ENCODE data around the gene ZNF529.
"Not testable (repeated sequence)": the region's sequence is repeated elsewhere in the genome, so short reads cannot be mapped to it uniquely, and the experiment has no call there.

The ZNF529 gene

GRCh38 chr19:36573020-36573894, at the start of gene ZNF529:
Gene ZNF529 (minus strand): TSS chr19:36573292. CDS start chr19:36572346, 946 bp downstream.
- DNase-seq (ENCODE audit: low spot score): peak; percentile 92

- no peak for DNase-seq (ENCODE audit: low spot score)
Observed at GRCh38 chr19:36605877-36606478, 32.9 kb upstream of the ZNF529 start.

- DNase-seq (ENCODE audit: low spot score): peak; percentile 78
Observed at GRCh38 chr19:36605101-36605876, 32.2 kb upstream of the ZNF529 start, which contains the start of gene ZNF382. Gene ZNF382 (plus strand): TSS chr19:36605313. CDS start chr19:36609915, 4,602 bp downstream.

- DNase-seq (ENCODE audit: low spot score): peak; percentile 77
Observed at GRCh38 chr19:36604656-36605100, 31.6 kb upstream of the ZNF529 start.

- not testable (repeated sequence) for DNase-seq (ENCODE audit: low spot score)
Observed at GRCh38 chr19:36602681-36603080, 29.6 kb upstream of the ZNF529 start.

- no peak for DNase-seq (ENCODE audit: low spot score)
Observed at GRCh38 chr19:36579255-36579654, 6.2 kb upstream of the ZNF529 start.

GRCh38 chr19:36577271-36577996, 4.3 kb upstream of the ZNF529 start:
- peak; percentile 30 for DNase-seq (ENCODE audit: low spot score)

- DNase-seq (ENCODE audit: low spot score): no peak
Observed at GRCh38 chr19:36574741-36575140, 1.6 kb upstream of the ZNF529 start.

GRCh38 chr19:36573895-36574720, 1.0 kb upstream of the ZNF529 start:
- peak; percentile 37 for DNase-seq (ENCODE audit: low spot score)

GRCh38 chr19:36572593-36573019, 486 bp downstream of the ZNF529 start:
- no peak for DNase-seq (ENCODE audit: low spot score)

- no peak for DNase-seq (ENCODE audit: low spot score)
Observed at GRCh38 chr19:36564391-36564790, 8.7 kb downstream of the ZNF529 start.

GRCh38 chr19:36547001-36547732, 25.9 kb downstream of the ZNF529 start:
- peak; percentile 5 for DNase-seq (ENCODE audit: low spot score)

- no peak for DNase-seq (ENCODE audit: low spot score)
Observed at GRCh38 chr19:36528921-36529518, 44.1 kb downstream of the ZNF529 start.

GRCh38 chr19:36528194-36528920, 44.7 kb downstream of the ZNF529 start, which contains the start of gene ZNF260:
Gene ZNF260 (minus strand): TSS chr19:36528271. CDS start chr19:36515238, 13,033 bp downstream.
- peak; percentile 94 for DNase-seq (ENCODE audit: low spot score)

GRCh38 chr19:36527873-36528193, 45.3 kb downstream of the ZNF529 start:
- no peak for DNase-seq (ENCODE audit: low spot score)

GRCh38 chr19:36527341-36527740, 45.8 kb downstream of the ZNF529 start:
- peak; percentile 17 for DNase-seq (ENCODE audit: low spot score)

GRCh38 chr19:36526581-36526980, 46.5 kb downstream of the ZNF529 start:
- peak; percentile 11 for DNase-seq (ENCODE audit: low spot score)

GRCh38 chr19:36524617-36525016, 48.5 kb downstream of the ZNF529 start:
- DNase-seq (ENCODE audit: low spot score): no peak
